ENCODE results near the gene QRFPR. TPM values are rescaled to one million over a fixed set of nuclear protein-coding genes. Genes with fewer than 3 reads are reported as not detected.

QRFPR gene
- total and polyA plus RNA-seq, 7 donors, result 0.06 to 0.45 (median 0.14) TPM; not detected in 3

- peak; percentile 15 for TF ChIP-seq CTCF (IDR thresholded peaks at IDR 0.05)
- H3K27me3 ChIP-seq (ENCODE audit: insufficient read depth in 3 of 3, low read length in 2 of 3), result no peaks in the 10 kb centered on the region
- no peak overlapping the region for H3K4me3 ChIP-seq
- no peak overlapping the region for H3K27ac ChIP-seq
- H3K4me1 ChIP-seq, result no peaks in the 10 kb centered on the region
- DNase-seq (no peak), ATAC-seq (no peak)
- no peaks in the 10 kb centered on the region for H3K36me3 ChIP-seq (ENCODE audit: insufficient read depth in 1 of 2, low read depth in 1 of 2)
- intact Hi-C loops (cut with DNase I), result no loop called here
- whole genome bisulfite sequencing, 3 donors, result 29 to 33% (median 32%) methylated on average over 5 of the region's 5 CpGs
- no peaks in the 10 kb centered on the region for H3K9me3 ChIP-seq
Observed at GRCh38 chr4:121307445-121308327, 73.1 kb downstream of the QRFPR start.

DNA sequence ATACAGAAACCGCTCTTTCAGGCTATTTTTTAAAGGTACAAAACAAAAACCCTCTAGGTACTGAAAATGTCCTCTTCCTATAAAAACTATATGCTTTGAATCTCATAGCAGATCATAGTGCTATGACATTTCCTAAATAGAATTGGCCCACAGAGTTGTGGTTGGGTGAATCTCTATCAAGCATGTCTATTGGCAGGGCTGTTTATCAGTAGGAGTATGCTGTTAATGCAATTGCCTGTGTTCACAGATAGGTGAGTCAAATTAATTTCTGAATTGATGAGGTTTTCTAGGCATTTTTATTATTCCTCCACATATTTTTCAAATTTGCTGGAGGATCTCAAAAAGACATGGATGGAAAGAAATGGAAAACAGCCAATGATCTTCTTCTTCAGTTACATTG lies 73.9 kb downstream of the QRFPR start:
- Histone ChIP-seq H3K36me3 (ENCODE audit: insufficient read depth in 1 of 2, low read depth in 1 of 2) (no peaks in the 10 kb centered on the region), H3K9me3 (no peaks in the 10 kb centered on the region), H3K4me3 (no peak overlapping the region), H3K27ac (no peak overlapping the region), H3K27me3 (ENCODE audit: insufficient read depth in 3 of 3, low read length in 2 of 3) (no peaks in the 10 kb centered on the region), H3K4me1 (no peaks in the 10 kb centered on the region)
- DNase-seq (no peak), ATAC-seq (no peak)
- intact Hi-C loops (cut with DNase I), result no loop called here
- no peak for TF ChIP-seq CTCF (IDR thresholded peaks at IDR 0.05)
- WGBS, 3 donors, result 84 to 97% (median 86%) methylated on average over 1 of the region's 1 CpG

- WGBS, 3 donors, result 52 to 80% (median 75%) methylated on average over 1 of the region's 1 CpG
- no peaks in the 10 kb centered on the region for H3K36me3 ChIP-seq (ENCODE audit: insufficient read depth in 1 of 2, low read depth in 1 of 2)
Observed at GRCh38 chr4:121304893-121305292, 75.9 kb downstream of the QRFPR start.

GRCh38 chr4:121299367-121299766 lies 81.5 kb downstream of the QRFPR start:
- TF ChIP-seq CTCF (IDR thresholded peaks at IDR 0.05), result no peak
- Histone ChIP-seq H3K27ac (no peak overlapping the region), H3K4me3 (no peak overlapping the region), H3K9me3 (no peaks in the 10 kb centered on the region), H3K4me1 (no peaks in the 10 kb centered on the region), H3K27me3 (ENCODE audit: insufficient read depth in 3 of 3, low read length in 2 of 3) (no peaks in the 10 kb centered on the region), H3K36me3 (ENCODE audit: insufficient read depth in 1 of 2, low read depth in 1 of 2) (no peaks in the 10 kb centered on the region)
- 42 to 43% (median 42%) methylated on average over 3 of the region's 3 CpGs for WGBS, 3 donors
- intact Hi-C loops (cut with DNase I), result no loop called here
- DNase-seq (no peak), ATAC-seq (no peak)

More at GRCh38 chr4:121304893-121305292, 75.9 kb downstream of the QRFPR start:
- Histone ChIP-seq H3K27ac (no peak overlapping the region), H3K4me3 (no peak overlapping the region), H3K27me3 (ENCODE audit: insufficient read depth in 3 of 3, low read length in 2 of 3) (no peaks in the 10 kb centered on the region), H3K9me3 (no peaks in the 10 kb centered on the region), H3K4me1 (no peaks in the 10 kb centered on the region)
- no peak for ATAC-seq
- DNase-seq, result no peak
- intact Hi-C loops (cut with DNase I), result no loop called here
- no peak for TF ChIP-seq CTCF (IDR thresholded peaks at IDR 0.05)

All from psoas muscle (tissue), 8 donors.